Upper lobe of right lung (tissue), 1 donor: ENCODE measurements around the gene DCAF11. TPM values are rescaled to one million over a fixed set of nuclear protein-coding genes. Genes with fewer than 3 reads are reported as not detected.

Experiments used
- ATAC-seq: fragments of 200-7000 bp; cut with Tn5 transposase; one replicate; pipeline ENCODE4 v1.9.1; 2020; ENCODE audit warnings: mild to moderate bottlenecking, moderate library complexity
- DNase-seq: peaks from one replicate; pipeline ENCODE4 v3.0.0-alpha.2; 2020
- H3K27ac ChIP-seq: fragments of 200-600 bp; one replicate; pipeline ENCODE4 v1.8.0; 2022
- H3K27me3 ChIP-seq: fragments of 200-600 bp; one replicate; pipeline ENCODE4 v1.8.0; 2022; ENCODE audit warnings: mild to moderate bottlenecking
- H3K36me3 ChIP-seq: fragments of 200-600 bp; one replicate; pipeline ENCODE4 v1.8.0; 2022
- H3K4me1 ChIP-seq: fragments of 200-600 bp; one replicate; pipeline ENCODE4 v1.8.0; 2022
- H3K4me3 ChIP-seq: fragments of 200-600 bp; one replicate; pipeline ENCODE4 v1.8.0; 2022; ENCODE audit warnings: mild to moderate bottlenecking
- H3K9me3 ChIP-seq: fragments of 200-600 bp; one replicate; pipeline ENCODE4 v1.8.0; 2022
- intact Hi-C: fragments of 100-400 bp; cut with DNase I; formaldehyde crosslinking; loops from one replicate; pipeline ENCODE4 v1.11.0; 2022
- total RNA-seq: library from RNA; stranded (reverse); fragmentation: NEBNext Ultra II Directional; extraction: Animal tissue kit (Norgen Biotek cat#: 25700); gene quantifications from one replicate; pipeline ENCODE4 v1.2.1, GENCODE V29; 2021
- TF ChIP-seq, protein P1 (sequence below): fragments of 200-600 bp; IDR thresholded peaks from one replicate; pipeline ENCODE4 v1.8.0; 2022; ENCODE audit warnings: antibody characterized with exemption
- donor health status: DM: no; HTN: yes; CAD: no; lungs with severe emphysema.

Gene DCAF11
- total RNA-seq, 1 donor from 2014 or later: 57.8 TPM

DNA sequence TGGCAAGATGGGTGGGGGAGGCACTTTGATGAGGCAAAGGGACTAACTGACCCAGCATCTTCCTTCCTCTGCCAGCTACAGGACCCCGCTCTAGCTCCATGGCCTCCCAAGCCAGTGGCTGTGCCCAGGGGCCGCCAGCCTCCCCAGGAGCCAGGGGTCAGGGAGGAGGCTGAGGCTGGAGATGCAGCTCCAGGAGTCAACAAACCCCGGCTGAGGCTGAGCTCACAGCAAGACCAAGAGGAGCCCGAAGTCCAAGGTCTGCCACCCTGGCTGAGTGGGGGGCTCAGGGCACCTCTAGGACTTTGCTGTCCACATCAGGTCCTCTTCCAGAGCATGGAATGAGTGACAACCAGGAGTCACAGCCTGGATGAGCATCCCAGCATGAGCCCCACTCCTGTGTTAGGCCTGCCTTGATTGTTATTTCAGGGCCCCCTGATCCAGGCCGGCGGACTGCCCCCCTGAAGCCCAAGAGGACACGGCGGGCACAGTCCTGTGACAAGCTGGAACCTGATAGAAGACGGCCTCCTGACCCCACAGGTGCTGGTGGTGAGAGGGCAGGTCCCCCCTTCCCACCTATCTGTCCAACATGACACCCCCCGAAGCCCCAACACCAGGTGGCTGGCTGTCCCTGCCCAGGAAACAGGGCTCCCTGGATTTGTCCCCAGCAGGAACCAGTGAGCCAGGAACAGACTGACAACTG lies 45.7 kb upstream of the DCAF11 start:
- ATAC-seq (no peak), DNase-seq (peak; percentile 45)
- Histone ChIP-seq H3K27ac (no peak overlapping the region), H3K4me1 (no peaks in the 10 kb centered on the region), H3K36me3 (no peaks in the 10 kb centered on the region), H3K27me3 (peaks cover 8% of the 10 kb centered on the region), H3K9me3 (no peaks in the 10 kb centered on the region), H3K4me3 (no peak overlapping the region)
- intact Hi-C loops: no loop called here
- TF ChIP-seq, protein P1, sequence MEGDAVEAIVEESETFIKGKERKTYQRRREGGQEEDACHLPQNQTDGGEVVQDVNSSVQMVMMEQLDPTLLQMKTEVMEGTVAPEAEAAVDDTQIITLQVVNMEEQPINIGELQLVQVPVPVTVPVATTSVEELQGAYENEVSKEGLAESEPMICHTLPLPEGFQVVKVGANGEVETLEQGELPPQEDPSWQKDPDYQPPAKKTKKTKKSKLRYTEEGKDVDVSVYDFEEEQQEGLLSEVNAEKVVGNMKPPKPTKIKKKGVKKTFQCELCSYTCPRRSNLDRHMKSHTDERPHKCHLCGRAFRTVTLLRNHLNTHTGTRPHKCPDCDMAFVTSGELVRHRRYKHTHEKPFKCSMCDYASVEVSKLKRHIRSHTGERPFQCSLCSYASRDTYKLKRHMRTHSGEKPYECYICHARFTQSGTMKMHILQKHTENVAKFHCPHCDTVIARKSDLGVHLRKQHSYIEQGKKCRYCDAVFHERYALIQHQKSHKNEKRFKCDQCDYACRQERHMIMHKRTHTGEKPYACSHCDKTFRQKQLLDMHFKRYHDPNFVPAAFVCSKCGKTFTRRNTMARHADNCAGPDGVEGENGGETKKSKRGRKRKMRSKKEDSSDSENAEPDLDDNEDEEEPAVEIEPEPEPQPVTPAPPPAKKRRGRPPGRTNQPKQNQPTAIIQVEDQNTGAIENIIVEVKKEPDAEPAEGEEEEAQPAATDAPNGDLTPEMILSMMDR: no peak

DNA sequence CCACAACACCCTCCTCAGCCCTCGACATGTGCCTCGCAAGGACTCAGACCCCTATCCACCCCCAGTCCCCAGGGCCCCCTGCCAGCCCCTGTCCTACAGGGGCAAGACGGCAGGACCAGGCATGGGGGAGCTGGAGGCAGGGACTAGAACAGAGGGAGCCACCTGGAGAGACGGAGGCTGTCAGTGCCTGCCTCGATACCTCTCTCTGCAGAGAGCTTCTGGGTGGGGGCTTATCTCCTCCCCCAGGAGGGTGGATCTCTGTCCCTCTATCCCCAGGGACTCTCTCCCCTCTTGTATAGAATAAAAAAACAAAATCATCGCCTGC lies 45.2 kb upstream of the DCAF11 start:
- intact Hi-C loops: no loop called here

DNA sequence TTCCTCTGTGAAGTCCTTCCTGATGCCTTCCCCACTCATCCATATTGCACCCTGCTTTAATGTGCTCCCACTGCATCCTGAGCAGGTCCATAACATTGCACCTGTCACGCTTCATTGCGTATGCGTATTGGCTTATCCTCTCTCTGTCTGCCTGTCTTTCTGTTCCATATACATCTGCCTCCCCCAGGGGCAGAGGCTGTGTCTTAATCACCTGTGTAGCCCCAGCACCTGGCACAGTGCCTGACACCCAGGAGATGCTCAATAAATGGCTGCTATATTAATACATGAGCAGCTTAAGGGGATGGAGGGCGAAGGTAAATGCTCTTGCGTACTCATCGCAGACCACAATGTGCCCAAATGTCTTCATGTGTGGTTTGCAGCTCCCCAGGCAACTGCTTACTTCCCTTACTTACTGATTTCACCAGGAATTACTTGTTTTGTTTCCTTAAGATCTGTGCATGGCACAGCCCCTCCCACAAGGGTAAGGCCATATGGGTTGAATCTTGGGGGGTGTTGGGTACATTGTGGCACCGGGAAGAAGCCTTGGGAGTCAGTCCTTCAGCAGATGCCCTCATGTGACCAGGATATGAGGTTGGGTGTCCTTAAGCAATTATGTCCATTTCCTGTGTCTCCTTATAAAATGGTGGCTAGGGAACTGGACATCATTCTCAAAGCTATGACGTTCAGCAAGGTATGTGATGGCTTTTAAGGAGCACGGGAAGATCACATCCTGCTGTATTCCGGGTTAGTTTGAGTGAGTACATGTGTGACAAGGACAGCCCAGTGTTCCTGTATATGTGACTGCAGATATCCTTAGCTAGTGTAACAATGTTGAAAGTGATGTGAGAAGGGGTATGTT lies 44.1 kb upstream of the DCAF11 start:
- H3K27ac ChIP-seq: no peak overlapping the region
- H3K9me3 ChIP-seq: no peaks in the 10 kb centered on the region
- peaks cover 8% of the 10 kb centered on the region for H3K27me3 ChIP-seq
- TF ChIP-seq, protein P1: no peak
- no peak for DNase-seq
- intact Hi-C loops: no loop called here
- no peaks in the 10 kb centered on the region for H3K36me3 ChIP-seq
- H3K4me1 ChIP-seq: no peaks in the 10 kb centered on the region
- peak; percentile 10 for ATAC-seq
- H3K4me3 ChIP-seq: no peak overlapping the region

More for the DNA sequence above, 45.2 kb upstream of the DCAF11 start:
- DNase-seq: peak; percentile 40
- Histone ChIP-seq H3K27ac (no peak overlapping the region), H3K4me3 (no peak overlapping the region), H3K9me3 (no peaks in the 10 kb centered on the region), H3K4me1 (no peaks in the 10 kb centered on the region), H3K27me3 (peaks cover 8% of the 10 kb centered on the region), H3K36me3 (no peaks in the 10 kb centered on the region)
- no peak for ATAC-seq
- TF ChIP-seq, protein P1: no peak

DNA sequence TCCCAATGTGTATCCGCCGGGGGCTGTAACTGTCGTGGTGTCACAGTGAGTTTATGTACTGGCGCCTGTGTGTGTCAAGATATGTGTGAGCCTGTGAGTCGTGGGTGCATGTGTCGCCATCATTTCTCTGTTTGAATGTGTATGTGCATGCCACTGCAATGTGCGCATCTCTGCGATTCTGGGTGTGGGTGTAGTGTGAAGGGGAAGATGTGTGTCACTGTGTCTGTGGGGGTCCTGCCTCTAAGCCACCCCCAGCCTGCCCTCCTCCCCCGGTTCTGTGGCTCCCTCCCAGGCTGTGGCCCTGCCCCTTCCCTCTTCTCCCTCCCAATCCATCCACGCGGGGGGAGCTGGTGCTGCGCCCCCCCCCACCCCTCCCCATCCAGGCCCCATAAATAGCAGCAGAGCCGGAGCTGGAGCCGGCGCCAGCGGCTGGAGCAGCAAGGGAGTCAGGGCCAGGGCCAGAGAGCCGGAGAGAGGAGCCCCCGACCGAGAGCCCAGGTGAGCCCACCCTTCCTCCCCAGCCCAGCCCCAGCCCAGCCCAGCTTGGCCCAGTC lies 43.4 kb upstream of the DCAF11 start, which contains the start of gene CPNE6:
Gene CPNE6, plus strand, starts transcription at position 419 of the 554 bp plus-strand sequence. CDS start 1,375 bp downstream, outside the sequence.
- no peak within 1 kb of the TSS for H3K27ac ChIP-seq
- TF ChIP-seq, protein P1: no peak
- intact Hi-C loops: no loop called here
- H3K36me3 ChIP-seq: no peaks in the 10 kb centered on the region
- peaks cover 8% of the 10 kb centered on the region for H3K27me3 ChIP-seq
- H3K9me3 ChIP-seq: no peaks in the 10 kb centered on the region
- H3K4me1 ChIP-seq: no peaks in the 10 kb centered on the region
- DNase-seq (no peak), ATAC-seq (no peak)
- H3K4me3 ChIP-seq: no peak within 1 kb of the TSS

DNA sequence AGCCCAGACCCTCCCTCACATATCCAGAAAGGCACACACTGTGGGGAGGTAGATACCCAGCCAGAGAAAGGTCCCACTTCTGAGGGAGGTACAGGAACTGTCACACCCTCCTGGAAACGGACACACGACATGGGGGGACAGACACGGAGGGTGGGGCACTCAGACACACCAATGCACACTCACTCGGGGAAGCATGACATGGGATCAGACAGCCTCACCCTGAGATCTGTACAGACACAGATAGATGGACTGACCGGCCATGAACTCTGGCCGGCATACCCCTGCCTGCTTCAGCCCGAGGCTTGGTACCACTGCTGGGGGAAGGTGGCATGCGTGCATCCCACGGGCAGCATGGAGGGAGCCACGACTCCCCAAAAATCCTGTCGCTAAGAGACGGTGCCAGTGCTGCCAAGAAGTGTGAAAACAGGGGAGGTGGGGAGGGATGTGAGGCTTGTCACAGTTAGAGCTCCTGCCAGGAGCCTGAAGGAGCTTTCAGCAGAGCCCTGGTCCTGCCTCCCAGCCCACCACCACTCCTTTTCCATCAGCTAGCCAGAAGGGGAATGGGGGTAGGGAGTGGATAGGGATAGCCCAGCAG lies 42.6 kb upstream of the DCAF11 start:
- no peak for DNase-seq
- Histone ChIP-seq H3K9me3 (no peaks in the 10 kb centered on the region), H3K4me1 (no peaks in the 10 kb centered on the region), H3K27me3 (peaks cover 8% of the 10 kb centered on the region), H3K27ac (no peak overlapping the region), H3K4me3 (no peak overlapping the region), H3K36me3 (no peaks in the 10 kb centered on the region)
- intact Hi-C loops: no loop called here
- TF ChIP-seq, protein P1: no peak
- ATAC-seq: no peak
